ENCODE results near the gene GBA2. TPM values are rescaled to one million over a fixed set of nuclear protein-coding genes. Genes with fewer than 3 reads are reported as not detected.

The GBA2 gene
- total and polyA plus RNA-seq, 2 experiments from 2014 or later = 32.1 to 80.1 TPM

DNA sequence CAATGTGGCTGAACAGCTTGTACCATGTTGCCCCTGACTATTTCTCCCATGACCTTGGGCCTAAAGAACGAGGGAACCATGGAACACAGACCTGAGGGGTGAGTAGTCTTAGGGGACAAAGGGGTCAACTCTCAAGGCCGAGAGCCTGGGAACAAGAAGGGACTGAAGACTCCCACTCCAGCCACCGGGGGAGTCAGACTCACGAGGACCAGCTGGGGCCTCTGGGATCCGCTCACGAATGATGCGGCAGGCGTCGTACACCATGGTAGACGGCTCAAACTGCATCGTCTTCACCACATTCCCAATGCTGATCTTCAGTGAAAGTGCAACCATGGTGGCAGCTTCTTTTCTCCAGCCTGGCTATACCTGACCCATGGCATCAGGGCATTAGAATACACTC lies 23.7 kb downstream of the GBA2 start:
- Mint-ChIP-seq H3K4me3 (no peak overlapping the region), H3K27ac (no peak overlapping the region), H3K4me1 (no peaks in the 10 kb centered on the region; the same call in 1 of the 3 replicates), H3K9me3 (no peaks in the 10 kb centered on the region; the same call in 2 of the 3 replicates), H3K27me3 (ENCODE audit: insufficient read depth, low read depth, poor library complexity) (peaks cover 2% of the 10 kb centered on the region), H3K36me3 (ENCODE audit: low read depth) (peaks cover 49% of the 10 kb centered on the region)
- no peaks in the 10 kb centered on the region for H3F3A ChIP-seq (replicated peaks; ENCODE audit: low read depth)
- peaks cover 31% of the 10 kb centered on the region for H3K79me2 ChIP-seq (replicated peaks; ENCODE audit: insufficient read depth)
- H3K4me1 ChIP-seq (ENCODE audit: insufficient read depth) = peaks cover 32% of the 10 kb centered on the region
- no peak overlapping the region for H3K4me2 ChIP-seq
- no peaks in the 10 kb centered on the region for H3K27me3 ChIP-seq (ENCODE audit: insufficient read depth)
- DNase-seq (ENCODE audit: low spot score) (peak; percentile 55), ATAC-seq (no peak)
- H3K36me3 ChIP-seq (ENCODE audit: insufficient read depth) = peaks cover 24% of the 10 kb centered on the region
- H3K9me2 ChIP-seq (ENCODE audit: insufficient read depth) = no peaks in the 10 kb centered on the region
- no peak overlapping the region for H3K4me3 ChIP-seq
- H3K27ac ChIP-seq (ENCODE audit: low read depth) = no peak overlapping the region
- TF ChIP-seq EZH2phosphoT487 (IDR thresholded peaks at IDR 0.05; ENCODE audit: unreplicated experiment) (no peak), CREB1 (CRISPR knock-in tag; IDR thresholded peaks at IDR 0.05; ENCODE audit: low read depth) (no peak), JUNB (IDR thresholded peaks at IDR 0.05; ENCODE audit: unreplicated experiment) (no peak), STAT1 (IDR thresholded peaks at IDR 0.05; ENCODE audit: unreplicated experiment) (no peak)
- TF ChIP-seq, protein P1, sequence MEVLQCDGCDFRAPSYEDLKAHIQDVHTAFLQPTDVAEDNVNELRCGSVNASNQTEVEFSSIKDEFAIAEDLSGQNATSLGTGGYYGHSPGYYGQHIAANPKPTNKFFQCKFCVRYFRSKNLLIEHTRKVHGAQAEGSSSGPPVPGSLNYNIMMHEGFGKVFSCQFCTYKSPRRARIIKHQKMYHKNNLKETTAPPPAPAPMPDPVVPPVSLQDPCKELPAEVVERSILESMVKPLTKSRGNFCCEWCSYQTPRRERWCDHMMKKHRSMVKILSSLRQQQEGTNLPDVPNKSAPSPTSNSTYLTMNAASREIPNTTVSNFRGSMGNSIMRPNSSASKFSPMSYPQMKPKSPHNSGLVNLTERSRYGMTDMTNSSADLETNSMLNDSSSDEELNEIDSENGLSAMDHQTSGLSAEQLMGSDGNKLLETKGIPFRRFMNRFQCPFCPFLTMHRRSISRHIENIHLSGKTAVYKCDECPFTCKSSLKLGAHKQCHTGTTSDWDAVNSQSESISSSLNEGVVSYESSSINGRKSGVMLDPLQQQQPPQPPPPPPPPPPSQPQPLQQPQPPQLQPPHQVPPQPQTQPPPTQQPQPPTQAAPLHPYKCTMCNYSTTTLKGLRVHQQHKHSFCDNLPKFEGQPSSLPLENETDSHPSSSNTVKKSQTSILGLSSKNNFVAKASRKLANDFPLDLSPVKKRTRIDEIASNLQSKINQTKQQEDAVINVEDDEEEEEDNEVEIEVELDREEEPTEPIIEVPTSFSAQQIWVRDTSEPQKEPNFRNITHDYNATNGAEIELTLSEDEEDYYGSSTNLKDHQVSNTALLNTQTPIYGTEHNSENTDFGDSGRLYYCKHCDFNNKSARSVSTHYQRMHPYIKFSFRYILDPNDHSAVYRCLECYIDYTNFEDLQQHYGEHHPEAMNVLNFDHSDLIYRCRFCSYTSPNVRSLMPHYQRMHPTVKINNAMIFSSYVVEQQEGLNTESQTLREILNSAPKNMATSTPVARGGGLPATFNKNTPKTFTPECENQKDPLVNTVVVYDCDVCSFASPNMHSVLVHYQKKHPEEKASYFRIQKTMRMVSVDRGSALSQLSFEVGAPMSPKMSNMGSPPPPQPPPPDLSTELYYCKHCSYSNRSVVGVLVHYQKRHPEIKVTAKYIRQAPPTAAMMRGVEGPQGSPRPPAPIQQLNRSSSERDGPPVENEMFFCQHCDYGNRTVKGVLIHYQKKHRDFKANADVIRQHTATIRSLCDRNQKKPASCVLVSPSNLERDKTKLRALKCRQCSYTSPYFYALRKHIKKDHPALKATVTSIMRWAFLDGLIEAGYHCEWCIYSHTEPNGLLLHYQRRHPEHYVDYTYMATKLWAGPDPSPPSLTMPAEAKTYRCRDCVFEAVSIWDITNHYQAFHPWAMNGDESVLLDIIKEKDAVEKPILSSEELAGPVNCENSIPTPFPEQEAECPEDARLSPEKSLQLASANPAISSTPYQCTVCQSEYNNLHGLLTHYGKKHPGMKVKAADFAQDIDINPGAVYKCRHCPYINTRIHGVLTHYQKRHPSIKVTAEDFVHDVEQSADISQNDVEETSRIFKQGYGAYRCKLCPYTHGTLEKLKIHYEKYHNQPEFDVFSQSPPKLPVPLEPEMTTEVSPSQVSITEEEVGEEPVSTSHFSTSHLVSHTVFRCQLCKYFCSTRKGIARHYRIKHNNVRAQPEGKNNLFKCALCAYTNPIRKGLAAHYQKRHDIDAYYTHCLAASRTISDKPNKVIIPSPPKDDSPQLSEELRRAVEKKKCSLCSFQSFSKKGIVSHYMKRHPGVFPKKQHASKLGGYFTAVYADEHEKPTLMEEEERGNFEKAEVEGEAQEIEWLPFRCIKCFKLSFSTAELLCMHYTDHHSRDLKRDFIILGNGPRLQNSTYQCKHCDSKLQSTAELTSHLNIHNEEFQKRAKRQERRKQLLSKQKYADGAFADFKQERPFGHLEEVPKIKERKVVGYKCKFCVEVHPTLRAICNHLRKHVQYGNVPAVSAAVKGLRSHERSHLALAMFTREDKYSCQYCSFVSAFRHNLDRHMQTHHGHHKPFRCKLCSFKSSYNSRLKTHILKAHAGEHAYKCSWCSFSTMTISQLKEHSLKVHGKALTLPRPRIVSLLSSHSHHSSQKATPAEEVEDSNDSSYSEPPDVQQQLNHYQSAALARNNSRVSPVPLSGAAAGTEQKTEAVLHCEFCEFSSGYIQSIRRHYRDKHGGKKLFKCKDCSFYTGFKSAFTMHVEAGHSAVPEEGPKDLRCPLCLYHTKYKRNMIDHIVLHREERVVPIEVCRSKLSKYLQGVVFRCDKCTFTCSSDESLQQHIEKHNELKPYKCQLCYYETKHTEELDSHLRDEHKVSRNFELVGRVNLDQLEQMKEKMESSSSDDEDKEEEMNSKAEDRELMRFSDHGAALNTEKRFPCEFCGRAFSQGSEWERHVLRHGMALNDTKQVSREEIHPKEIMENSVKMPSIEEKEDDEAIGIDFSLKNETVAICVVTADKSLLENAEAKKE (CRISPR knock-in tag; IDR thresholded peaks at IDR 0.05) = no peak
- TF ChIP-seq, protein P2, sequence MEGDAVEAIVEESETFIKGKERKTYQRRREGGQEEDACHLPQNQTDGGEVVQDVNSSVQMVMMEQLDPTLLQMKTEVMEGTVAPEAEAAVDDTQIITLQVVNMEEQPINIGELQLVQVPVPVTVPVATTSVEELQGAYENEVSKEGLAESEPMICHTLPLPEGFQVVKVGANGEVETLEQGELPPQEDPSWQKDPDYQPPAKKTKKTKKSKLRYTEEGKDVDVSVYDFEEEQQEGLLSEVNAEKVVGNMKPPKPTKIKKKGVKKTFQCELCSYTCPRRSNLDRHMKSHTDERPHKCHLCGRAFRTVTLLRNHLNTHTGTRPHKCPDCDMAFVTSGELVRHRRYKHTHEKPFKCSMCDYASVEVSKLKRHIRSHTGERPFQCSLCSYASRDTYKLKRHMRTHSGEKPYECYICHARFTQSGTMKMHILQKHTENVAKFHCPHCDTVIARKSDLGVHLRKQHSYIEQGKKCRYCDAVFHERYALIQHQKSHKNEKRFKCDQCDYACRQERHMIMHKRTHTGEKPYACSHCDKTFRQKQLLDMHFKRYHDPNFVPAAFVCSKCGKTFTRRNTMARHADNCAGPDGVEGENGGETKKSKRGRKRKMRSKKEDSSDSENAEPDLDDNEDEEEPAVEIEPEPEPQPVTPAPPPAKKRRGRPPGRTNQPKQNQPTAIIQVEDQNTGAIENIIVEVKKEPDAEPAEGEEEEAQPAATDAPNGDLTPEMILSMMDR (conservative IDR thresholded peaks at IDR 0.05; ENCODE audit: low read depth in 2 of 2) = peak in 1 of 2 experiments; percentile 4; a peak in 1 of 4 replicates
- TF ChIP-seq, protein P3, sequence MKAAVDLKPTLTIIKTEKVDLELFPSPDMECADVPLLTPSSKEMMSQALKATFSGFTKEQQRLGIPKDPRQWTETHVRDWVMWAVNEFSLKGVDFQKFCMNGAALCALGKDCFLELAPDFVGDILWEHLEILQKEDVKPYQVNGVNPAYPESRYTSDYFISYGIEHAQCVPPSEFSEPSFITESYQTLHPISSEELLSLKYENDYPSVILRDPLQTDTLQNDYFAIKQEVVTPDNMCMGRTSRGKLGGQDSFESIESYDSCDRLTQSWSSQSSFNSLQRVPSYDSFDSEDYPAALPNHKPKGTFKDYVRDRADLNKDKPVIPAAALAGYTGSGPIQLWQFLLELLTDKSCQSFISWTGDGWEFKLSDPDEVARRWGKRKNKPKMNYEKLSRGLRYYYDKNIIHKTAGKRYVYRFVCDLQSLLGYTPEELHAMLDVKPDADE (IDR thresholded peaks at IDR 0.05) = no peak
- TF ChIP-seq, protein P4, sequence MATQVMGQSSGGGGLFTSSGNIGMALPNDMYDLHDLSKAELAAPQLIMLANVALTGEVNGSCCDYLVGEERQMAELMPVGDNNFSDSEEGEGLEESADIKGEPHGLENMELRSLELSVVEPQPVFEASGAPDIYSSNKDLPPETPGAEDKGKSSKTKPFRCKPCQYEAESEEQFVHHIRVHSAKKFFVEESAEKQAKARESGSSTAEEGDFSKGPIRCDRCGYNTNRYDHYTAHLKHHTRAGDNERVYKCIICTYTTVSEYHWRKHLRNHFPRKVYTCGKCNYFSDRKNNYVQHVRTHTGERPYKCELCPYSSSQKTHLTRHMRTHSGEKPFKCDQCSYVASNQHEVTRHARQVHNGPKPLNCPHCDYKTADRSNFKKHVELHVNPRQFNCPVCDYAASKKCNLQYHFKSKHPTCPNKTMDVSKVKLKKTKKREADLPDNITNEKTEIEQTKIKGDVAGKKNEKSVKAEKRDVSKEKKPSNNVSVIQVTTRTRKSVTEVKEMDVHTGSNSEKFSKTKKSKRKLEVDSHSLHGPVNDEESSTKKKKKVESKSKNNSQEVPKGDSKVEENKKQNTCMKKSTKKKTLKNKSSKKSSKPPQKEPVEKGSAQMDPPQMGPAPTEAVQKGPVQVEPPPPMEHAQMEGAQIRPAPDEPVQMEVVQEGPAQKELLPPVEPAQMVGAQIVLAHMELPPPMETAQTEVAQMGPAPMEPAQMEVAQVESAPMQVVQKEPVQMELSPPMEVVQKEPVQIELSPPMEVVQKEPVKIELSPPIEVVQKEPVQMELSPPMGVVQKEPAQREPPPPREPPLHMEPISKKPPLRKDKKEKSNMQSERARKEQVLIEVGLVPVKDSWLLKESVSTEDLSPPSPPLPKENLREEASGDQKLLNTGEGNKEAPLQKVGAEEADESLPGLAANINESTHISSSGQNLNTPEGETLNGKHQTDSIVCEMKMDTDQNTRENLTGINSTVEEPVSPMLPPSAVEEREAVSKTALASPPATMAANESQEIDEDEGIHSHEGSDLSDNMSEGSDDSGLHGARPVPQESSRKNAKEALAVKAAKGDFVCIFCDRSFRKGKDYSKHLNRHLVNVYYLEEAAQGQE (IDR thresholded peaks at IDR 0.05; ENCODE audit: unreplicated experiment) = no peak
- peaks cover 4% of the 10 kb centered on the region; the same call in 1 of the 2 replicates for H4K20me1 ChIP-seq (replicated peaks; ENCODE audit: insufficient read depth)
- no peak overlapping the region for H2AFZ ChIP-seq

Data from GM23338 (cell line).